GM21825 (cell line): Measurements from ENCODE around the gene CEP41.
"Not testable (repeated sequence)": the region's sequence is repeated elsewhere in the genome, so short reads cannot be mapped to it uniquely, and the experiment has no call there.

Experiments used
- ATAC-seq: cut with Tn5 transposase; IDR thresholded peaks from one replicate; pipeline ENCODE4 v1.9.1; 2021; ENCODE audit warnings: mild to moderate bottlenecking, moderate library complexity; ENCODE audit not compliant: unreplicated experiment

CEP41 gene

DNA sequence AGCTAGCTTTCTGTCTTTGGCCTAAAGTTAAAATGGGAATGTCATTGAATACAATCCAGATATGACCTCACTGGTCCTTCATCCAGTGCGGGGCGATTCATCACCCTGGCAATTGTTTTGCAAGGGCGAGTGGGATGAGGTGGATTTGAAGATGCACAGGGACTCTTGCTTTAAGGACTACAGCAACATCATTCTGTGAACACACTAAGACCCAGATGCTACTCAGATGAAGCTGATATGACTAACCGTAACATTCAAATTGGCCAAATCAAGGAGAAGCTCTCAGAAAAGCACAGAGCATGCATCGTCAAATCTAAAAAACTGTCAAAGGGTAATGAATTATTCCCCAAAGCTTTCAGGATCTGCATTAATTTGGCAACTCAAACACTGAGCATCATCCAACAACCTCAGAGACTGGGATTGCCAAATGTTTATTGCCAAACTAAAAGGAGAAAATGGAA, 47.7 kb downstream of the CEP41 start:
- no peak for ATAC-seq

DNA sequence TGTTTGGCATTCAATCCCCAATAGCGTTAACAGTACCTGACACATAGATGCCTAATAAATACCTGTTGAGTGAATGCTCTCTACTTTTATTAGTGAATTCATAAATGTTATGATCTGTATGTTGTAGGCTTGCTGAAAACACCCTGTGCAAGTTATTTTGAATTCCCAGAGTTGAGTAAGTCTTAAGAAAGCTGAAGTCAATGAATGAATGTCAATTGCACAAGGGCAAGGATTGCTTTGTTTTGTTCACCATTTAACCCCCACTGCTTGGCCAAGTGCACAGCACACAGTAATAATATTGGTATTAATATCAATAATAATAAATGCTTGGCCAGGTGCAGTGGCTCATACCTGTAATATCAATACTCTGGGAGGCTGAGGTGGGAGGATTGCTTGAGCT, 50.3 kb downstream of the CEP41 start:
- ATAC-seq = no peak

DNA sequence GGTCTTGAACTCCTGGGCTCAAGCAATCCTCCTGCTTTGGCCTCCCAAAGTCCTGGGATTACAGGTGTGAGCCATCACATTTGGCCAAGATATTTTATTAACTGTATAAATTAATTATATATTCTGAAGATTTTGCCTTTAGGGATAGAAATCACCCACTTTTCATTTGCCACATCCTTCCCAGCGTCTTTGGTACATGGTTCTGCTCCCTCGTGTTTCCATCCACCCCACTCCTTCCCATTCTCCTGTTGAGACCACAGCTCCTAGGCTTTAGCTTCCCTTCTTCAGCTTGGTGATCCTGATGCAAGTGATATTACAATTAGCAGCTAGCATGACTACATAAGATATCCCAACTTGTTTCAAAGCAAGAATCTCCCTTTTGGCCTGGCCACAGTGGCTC, 52.1 kb downstream of the CEP41 start:
- ATAC-seq = no peak

DNA sequence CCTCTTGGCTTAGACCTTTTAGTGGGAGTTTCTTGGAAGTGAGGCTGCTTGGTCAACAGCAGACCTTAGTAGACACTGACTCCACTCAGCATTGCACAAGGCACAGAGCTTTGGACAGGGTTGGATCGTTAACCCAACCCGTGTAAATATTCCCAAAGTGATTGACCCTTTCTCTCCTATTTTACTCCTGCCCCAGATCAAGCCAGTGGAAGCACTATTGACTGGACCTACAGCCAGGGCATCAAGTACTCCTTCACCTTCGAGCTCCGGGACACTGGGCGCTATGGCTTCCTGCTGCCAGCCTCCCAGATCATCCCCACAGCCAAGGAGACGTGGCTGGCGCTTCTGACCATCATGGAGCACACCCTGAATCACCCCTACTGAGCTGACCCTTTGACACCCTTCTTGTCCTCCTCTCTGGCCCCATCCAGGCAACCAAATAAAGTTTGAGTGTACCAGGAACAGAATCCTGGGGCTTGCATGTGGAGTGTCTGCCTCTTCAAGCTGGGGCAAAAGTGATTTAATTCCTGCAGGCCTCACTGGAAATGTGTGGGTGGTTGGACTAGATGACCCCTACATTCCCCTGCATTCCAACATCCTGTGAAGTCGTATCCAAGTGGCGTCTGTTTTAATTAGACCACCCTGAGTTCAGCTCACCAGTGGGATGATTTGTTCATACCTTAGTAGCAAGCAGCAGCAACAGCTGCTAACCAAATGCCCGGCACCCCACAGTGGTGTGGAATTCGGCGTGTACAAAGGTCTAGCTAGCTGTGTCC, 53.0 kb downstream of the CEP41 start:
- ATAC-seq = no peak

DNA sequence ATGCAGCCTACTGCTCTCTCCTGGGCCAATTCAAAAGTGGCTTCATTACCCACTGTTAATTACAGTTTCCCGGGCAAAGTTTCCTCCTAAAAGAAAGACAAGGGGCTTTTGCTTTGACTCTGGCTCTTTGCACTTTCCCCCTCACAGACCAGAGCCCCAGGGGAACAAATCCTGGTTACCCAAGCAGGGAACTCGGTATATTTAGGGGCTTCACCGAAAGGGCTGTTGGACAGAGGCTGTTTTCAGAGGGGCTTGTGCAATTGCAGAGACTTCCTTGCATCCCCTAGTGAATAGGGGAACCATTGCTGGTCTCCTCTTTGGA, 53.5 kb downstream of the CEP41 start:
- ATAC-seq = no peak

DNA sequence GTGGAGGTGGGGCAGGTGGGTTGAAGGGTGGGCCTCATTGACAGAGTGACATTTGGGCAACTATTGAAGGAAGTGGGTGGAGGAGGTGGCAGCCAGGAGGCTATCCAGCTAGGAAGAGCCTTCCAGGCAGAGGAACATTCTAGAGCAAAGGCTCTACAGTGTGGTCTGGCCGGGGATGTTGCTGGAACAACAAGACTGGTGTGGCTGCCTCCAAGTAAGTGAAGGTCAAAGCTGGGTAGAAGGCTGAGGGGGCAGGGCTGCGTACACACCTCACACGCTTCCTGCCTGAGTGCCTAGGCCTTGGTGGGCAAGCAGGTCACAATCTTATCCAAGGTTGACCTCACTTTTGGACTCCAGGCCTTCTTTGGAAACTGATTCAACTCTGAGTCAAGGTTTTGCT, 53.9 kb downstream of the CEP41 start:
- ATAC-seq = no peak

DNA sequence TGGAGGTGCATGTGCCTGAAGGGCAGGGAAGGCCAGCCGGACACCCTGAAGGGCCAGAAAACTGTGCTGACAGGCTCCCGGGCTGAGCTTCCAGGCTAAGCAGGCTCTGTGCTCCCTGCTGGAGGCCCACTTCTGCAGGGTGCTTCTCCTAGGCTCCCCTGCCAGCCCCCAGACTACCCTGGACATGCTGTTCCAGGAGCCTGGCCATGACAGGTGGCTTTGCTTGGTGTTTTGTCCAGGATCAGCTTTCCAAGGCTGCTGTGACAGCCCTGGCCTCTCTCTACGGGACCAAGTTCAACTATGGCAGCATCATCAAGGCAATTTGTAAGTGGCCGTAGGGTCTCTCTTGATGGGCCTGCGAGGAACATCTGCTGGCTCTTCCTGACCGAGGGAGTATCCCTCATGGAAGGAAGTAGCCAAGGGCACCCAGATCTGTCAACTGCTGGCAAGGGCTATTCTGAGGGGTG, 55.2 kb downstream of the CEP41 start:
- no peak for ATAC-seq

DNA sequence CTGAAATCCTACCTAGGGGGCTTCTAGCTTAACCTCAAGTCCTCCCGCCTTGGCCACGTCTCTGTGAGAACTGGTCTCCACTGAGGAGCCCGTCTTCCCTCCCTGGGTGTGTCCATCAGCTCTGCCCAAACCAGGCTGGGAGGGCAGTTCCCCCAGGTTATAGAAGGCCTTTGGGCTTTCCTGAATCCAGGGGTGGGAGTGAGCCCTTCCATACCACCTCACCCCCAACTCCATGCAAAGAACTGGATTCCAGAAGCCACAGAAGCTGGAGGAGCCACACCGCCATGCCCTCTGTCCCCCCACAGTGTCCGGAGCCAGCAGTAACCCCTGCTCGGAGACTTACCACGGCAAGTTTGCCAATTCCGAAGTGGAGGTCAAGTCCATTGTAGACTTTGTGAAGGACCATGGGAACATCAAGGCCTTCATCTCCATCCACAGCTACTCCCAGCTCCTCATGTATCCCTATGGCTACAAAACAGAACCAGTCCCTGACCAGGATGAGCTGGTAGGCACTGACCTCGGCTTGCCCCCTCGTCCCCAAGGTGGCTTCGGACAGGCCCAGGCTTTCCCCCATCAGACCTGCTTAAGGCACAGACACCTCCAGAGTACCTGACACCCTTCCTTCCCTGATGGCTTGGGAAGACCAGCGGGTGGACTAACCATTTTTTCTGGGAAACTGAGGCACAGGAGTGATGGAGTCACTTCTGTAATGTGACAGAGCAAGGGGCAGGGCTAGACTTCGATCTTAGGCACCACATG, 55.8 kb downstream of the CEP41 start:
- no peak for ATAC-seq

DNA sequence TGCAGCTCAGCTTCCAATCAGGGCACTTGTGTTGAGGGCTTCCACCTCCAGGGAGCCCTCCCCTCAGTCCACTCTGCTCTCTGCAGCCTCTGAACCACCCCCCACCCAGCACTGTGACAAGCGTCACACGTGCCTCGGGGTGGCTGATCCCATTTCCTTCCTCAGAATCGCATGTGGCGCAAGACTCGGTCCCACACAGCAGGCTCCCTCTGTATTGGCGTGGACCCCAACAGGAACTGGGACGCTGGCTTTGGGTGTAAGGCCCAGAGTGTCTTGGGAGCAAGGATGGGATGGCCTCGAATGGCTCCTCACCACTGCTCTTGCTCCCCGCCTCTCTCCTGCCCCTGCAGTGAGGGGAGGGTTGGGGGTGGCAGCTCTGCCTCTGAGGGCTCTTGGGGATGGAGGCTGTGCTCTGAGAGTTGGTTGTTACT, 56.4 kb downstream of the CEP41 start:
- no peak for ATAC-seq

DNA sequence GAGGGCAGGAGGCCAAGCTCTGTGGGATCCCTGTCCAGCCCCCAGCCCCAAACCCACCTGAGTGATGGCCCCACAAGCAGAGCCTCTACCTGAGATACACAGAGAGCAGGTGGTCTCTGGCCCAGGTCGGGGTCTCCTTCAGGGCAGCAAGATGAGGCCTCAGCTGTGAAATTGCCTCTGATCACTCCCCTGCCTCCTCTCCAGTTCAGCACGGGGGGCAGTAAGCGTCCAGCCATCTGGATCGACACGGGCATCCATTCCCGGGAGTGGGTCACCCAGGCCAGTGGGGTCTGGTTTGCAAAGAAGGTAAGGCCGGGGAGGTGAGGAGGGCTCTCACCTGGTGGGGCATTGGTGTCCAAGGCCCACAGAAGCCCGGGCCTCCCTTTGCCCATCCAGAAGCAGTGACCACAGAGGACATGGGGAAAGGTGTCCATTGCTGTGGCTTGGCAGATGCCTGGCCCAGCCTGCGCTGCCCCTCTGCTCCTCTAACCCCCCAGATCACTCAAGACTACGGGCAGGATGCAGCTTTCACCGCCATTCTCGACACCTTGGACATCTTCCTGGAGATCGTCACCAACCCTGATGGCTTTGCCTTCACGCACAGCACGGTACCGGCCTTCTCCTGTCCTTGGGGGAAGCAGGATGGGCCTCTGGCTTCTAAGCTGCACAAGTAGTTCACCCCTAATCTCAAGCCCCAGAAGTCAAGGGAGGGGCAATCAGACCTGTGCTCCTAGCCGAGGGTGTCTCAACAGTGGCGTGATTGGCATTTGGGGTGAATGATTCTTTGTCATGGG, 57.4 kb downstream of the CEP41 start:
- no peak for ATAC-seq

DNA sequence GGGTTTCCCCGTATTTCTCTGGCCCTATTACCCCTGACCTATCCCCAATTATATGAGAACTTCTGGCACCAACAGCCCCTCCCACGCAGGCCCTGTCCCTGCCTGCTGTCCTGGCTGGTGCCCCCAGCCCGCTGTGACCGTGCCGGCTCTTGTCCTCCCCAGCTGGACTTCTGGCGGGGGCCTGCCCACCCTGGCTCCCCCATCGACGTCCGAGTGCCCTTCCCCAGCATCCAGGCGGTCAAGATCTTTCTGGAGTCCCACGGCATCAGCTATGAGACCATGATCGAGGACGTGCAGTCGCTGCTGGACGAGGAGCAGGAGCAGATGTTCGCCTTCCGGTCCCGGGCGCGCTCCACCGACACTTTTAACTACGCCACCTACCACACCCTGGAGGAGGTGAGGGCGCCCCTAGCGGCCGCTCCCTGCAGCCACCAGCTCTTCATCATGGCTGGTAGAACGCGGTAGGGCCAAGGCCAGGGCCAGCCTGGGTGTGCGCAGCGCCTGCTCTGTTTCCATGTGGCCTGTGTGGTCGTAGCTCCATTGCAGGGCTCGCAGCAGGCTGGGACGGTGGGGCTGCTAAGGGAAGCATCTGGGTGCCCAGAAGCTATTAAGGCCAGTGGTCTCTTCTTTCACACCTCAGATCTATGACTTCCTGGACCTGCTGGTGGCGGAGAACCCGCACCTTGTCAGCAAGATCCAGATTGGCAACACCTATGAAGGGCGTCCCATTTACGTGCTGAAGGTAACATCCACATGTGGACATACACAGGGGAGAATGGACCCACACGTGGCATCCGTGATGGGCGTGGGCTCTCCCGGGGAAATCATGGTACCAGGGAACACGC, 59.1 kb downstream of the CEP41 start:
- no peak for ATAC-seq

DNA sequence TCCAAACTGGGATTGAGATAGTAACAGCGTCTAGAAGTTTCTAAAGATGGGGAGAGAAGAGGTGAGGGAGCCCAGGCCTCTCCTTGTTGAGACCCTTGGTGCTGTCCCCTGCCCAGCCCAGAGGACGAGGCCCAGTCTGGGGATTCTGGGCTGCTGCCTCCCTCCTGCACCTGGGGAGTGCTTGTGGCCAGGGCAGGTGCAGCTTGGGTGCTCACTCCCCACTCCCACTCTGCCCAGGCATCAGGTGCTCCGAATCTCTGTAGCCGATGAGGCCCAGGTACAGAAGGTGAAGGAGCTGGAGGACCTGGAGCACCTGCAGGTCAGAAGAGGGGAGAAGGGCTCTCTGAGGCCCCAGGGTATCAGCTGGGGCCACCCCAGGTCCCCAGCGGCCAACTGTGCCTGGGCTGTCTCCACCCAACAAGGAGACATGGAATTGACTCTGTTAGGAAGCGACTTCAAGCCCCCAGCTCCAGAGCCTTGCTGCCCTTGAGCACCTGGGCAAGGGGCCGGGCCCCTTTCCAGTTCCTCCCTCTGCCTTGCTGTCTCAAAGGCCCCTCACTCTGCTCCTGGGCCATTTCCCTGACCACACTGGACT, 59.9 kb downstream of the CEP41 start:
- no peak for ATAC-seq

DNA sequence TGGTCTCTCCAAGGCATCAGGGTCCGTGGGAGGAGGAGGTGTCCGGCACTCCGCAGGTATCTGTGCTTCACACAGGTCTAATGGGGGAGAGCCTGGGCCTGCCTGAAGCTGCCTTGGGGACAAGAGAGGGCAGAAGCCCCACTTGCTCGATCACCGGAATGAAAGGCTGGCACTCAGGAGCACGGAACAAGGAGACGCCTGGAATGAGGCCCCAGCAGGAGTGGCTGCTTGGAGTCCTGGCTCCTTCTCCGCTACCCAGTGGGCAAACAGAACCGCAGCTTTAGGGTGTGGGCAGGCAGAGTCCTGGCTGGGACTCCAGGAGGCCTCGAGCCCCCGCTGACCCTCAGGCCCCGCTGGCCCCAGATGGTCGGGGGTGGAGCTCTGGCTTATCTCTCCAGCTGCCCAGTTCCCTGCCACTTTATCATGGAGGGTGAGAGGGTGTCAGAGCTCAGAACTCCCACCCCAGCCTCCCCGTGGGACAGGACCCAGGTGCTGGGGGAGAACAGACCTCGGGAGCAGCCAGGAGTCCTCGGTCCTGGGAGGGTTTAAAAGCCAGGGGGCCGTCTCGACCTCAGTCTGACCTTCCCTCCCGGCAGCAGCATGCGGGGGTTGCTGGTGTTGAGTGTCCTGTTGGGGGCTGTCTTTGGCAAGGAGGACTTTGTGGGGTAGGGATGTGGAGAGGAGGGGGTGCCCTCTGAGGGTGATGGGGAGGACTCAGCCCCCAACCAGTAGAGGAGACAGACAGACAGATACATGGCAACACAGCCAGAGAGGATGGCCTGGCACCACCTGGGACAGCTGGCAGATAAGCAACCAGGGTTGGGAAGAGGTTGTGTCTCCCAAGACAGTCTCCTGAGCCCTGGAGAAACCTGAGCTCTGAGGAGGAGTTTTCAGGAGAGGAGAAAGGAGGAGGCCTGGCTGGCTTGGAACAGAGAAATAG, 60.6 kb downstream of the CEP41 start, which contains the start of gene CPA1:
Gene CPA1 (plus strand): TSS at position 574 of the 940 bp plus-strand sequence. CDS start 27 bp downstream, at position 601.
- ATAC-seq = no peak

DNA sequence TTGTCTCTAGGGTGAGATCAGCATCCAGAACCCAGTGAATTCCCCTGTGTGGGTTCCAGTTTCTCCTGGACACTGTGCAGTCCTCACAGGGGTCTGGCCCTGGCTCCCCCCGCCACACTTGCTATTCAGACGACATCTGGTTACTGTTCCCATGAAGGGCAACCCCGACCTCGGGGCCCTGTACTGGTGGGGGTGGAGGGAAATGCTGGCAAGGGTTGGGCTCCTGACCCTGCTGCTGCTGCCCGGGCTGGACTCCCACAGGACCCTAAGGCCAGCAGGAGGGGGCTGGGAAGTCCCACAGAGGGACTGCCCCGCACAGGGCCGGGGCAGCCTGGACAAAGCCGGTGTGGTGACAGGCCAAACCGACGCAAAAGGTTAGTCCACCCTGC, 61.3 kb downstream of the CEP41 start:
- ATAC-seq = no peak

DNA sequence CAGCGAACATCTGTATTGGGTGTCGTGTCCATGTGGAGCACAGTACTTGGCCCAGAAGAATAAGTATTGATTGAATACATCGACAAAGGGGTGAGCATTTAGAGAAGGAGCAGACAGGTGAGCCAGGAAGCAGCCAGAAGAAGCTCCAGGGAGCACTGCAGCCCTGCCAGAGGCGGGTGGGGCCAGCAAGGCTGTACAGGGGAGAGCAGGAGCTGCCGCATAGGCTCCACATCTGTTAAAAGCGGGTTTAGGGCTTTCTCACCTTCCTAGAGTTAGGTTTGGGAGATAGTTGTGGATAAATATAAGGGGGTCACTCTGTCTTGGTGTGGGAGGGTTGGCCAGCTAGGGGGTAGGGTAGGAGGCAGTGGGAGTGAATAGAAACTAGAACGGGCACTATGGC, 61.8 kb downstream of the CEP41 start:
- ATAC-seq = no peak

DNA sequence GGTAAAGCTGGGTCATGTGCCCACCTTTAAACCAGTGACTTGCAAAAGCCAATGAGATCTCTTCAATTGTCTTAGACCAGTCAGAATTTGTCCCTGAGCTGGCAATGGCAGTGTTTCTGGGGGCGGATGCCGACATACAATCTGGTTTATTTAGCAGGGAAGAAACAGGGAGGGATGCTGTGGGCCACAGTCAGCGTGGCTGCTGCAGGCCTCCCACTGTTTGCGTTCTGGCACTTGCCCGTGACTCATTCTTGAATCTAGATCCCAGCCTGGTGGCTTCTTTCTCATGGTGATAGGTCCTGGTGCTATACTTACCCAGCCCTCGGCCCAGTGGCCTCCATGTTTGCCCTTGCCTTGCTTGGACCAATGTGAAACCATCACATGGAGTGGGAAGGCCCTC, 63.6 kb downstream of the CEP41 start:
- no peak for ATAC-seq

DNA sequence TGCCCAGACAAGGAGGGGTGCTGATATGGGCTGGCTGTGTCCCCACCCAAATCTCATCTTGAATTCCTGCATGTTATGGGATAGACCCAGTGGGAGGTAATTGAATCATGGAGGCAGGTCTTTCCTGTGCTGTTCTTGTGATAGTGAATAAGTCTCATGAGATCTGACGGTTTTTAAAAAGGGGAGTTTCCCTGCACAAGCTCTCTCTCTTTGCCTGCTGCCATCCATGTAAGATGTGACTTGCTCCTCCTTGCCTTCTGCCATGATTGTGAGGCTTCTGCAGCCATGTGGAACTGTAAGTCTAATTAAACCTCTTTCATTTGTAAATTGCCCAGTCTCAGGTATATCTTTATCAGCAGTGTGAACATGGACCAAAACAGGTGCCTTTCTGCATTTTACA, 64.4 kb downstream of the CEP41 start:
- ATAC-seq = not testable (repeated sequence)

DNA sequence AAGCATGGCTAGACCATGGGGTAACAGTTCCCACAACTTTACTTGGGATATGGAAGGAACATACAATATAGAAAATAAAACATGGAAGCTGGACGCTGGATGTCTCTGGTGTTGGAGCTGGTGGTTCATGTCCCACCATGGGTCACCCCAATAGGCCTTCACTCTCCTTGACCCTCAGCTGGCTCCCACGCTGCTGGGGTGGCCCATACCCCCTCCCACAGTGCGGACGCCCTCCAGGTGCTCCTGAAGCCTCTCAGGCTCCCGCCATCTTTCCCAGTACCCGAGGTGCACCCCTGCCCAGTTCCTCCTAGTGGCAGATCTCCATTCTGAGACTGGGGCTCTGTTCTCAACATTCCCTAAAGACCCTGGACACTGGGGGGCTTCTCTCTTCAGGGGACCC, 66.3 kb downstream of the CEP41 start:
- no peak for ATAC-seq
